DND-41 (cell line): ENCODE data around the gene DGUOK.

ENCODE experiments used
- CTCF ChIP-seq: IDR thresholded peaks from 2 replicates; pipeline ENCODE4 v1.5.1; 2012; ENCODE audit warnings: borderline replicate concordance, low read length, moderate library complexity, mild to moderate bottlenecking; ENCODE audit not compliant: poor library complexity, severe bottlenecking; ENCODE audit errors: extremely low read depth
- EZH2 ChIP-seq: IDR thresholded peaks from 3 replicates; pipeline ENCODE4 v1.6.1; 2012; ENCODE audit warnings: borderline replicate concordance, low read depth, mild to moderate bottlenecking, moderate library complexity, low read length, inconsistent platforms; ENCODE audit not compliant: severe bottlenecking

- TF ChIP-seq CTCF (no peak), EZH2 (no peak)
Measured at GRCh38 chr2:73892631-73893329, 33.9 kb upstream of the DGUOK start, which contains the start of gene ACTG2.
